A549 (cell line): Measurements from ENCODE around the gene TNPO2. TPM values are rescaled to one million over a fixed set of nuclear protein-coding genes. Genes with fewer than 3 reads are reported as not detected.

ENCODE experiments used
- ATAC-seq, 2 experiments: fragments of 200-7000 bp in 1 of 2; fragments of >200 bp in 1 of 2; cut with Nextera tagmentation in 1 of 2; cut with Tn5 transposase in 1 of 2; 3 replicates each; pipeline versions ENCODE4 v1.8.0 to v1.9.1; 2018 to 2020; ENCODE audit warnings: mild to moderate bottlenecking in 1 of 2, moderate library complexity in 1 of 2
- CTCF ChIA-PET: fragments of 300-600 bp; sonication (Branson Sonifier 250); formaldehyde crosslinking; extraction: SDS; loops from one replicate; lab custom pipeline; 2021; ENCODE audit warnings: antibody characterized with exemption, inconsistent platforms; lab: Yijun Ruan, JAX
- POLR2A ChIA-PET: fragments of 350-600 bp; formaldehyde crosslinking; extraction: SDS; loops from one replicate; lab custom pipeline; 2021; ENCODE audit warnings: antibody characterized with exemption, inconsistent platforms; lab: Yijun Ruan, JAX
- DNase-seq, 2 experiments: peaks; one replicate each; pipeline versions ENCODE4 v3.0.0 to v3.0.0-alpha.2; 2011 to 2016; ENCODE audit warnings: low read depth in 1 of 2, low spot score in 1 of 2
- FAIRE-seq: peaks from 2 replicates; lab custom pipeline; 2011; peaks lifted over from hg19 to GRCh38; lab: Jason Lieb, UNC
- H3K27ac ChIP-seq, 2 experiments: fragments of >200 bp; sonication (Bioruptor Twin); formaldehyde crosslinking; 3 replicates each; pipeline ENCODE4 v1.5.1; 2016 to 2017
- H3K4me1 ChIP-seq: fragments of >200 bp; sonication (Bioruptor Twin); formaldehyde crosslinking; 3 replicates; pipeline ENCODE4 v1.6.1; 2016
- H3K4me2 ChIP-seq: fragments of >200 bp; sonication (Bioruptor Twin); formaldehyde crosslinking; 3 replicates; pipeline ENCODE4 v1.6.1; 2016
- H3K4me3 ChIP-seq: fragments of >200 bp; sonication (Bioruptor Twin); formaldehyde crosslinking; 3 replicates; pipeline ENCODE4 v1.5.1; 2016
- H3K9me3 ChIP-seq: fragments of >200 bp; sonication (Bioruptor Twin); formaldehyde crosslinking; 3 replicates; pipeline ENCODE4 v1.6.1; 2016
- CBX2 ChIP-seq: fragments of 200-600 bp; sonication (generic); IDR thresholded peaks from 2 replicates; pipeline ENCODE4 v1.6.1; 2016; ENCODE audit warnings: low read depth, mild to moderate bottlenecking, borderline replicate concordance
- CBX8 ChIP-seq: fragments of 200-600 bp; sonication (generic); IDR thresholded peaks from 2 replicates; pipeline ENCODE4 v1.6.1; 2016
- CEBPB ChIP-seq, 2 experiments: fragments of >200 bp in 1 of 2; sonication (Bioruptor Twin) in 1 of 2; formaldehyde crosslinking in 1 of 2; IDR thresholded peaks; 2 replicates each; pipeline ENCODE4 v1.6.1; 2012 to 2016
- CHD2 ChIP-seq: fragments of 150-350 bp; IDR thresholded peaks from 2 replicates; pipeline ENCODE4 v1.6.1; 2014; ENCODE audit warnings: low read length; ENCODE audit not compliant: partially characterized antibody
- CHD4 ChIP-seq: fragments of 200-600 bp; sonication (generic); IDR thresholded peaks from 2 replicates; pipeline ENCODE4 v1.6.1; 2016; ENCODE audit warnings: antibody characterized with exemption, mild to moderate bottlenecking, borderline replicate concordance
- EHF ChIP-seq: fragments of 250-450 bp; sonication (Bioruptor Pico); IDR thresholded peaks from 2 replicates; pipeline ENCODE4 v1.5.0; 2020; ENCODE audit warnings: mild to moderate bottlenecking
- EP300 ChIP-seq, 2 experiments: fragments of >200 bp; sonication (Bioruptor Twin); formaldehyde crosslinking; IDR thresholded peaks; 2 replicates in 1 of 2; 3 replicates in 1 of 2; pipeline ENCODE4 v1.6.1; 2016 to 2017
- ESRRA ChIP-seq: fragments of 150-350 bp; IDR thresholded peaks from 2 replicates; pipeline ENCODE4 v1.6.1; 2014; ENCODE audit warnings: mild to moderate bottlenecking, low read length, borderline replicate concordance
- FOSB ChIP-seq: fragments of 250-450 bp; sonication (Bioruptor Pico); IDR thresholded peaks from 2 replicates; pipeline ENCODE4 v1.5.0; 2020; ENCODE audit warnings: mild to moderate bottlenecking, moderate library complexity
- FOSL2 ChIP-seq, 2 experiments: fragments of 450-650 bp in 1 of 2; fragments of >200 bp in 1 of 2; sonication (Bioruptor Twin) in 1 of 2; formaldehyde crosslinking; IDR thresholded peaks; 2 replicates each; pipeline versions ENCODE4 v1.5.0 to v1.6.1; 2016 to 2020; ENCODE audit warnings: mild to moderate bottlenecking in 1 of 2, moderate library complexity in 1 of 2
- GATA3 ChIP-seq: IDR thresholded peaks from 2 replicates; pipeline ENCODE4 v1.6.1; 2012; ENCODE audit warnings: borderline replicate concordance
- HOXA7 ChIP-seq: fragments of 250-450 bp; sonication (Bioruptor Pico); IDR thresholded peaks from 2 replicates; pipeline ENCODE4 v1.5.0; 2020; ENCODE audit warnings: mild to moderate bottlenecking, moderate library complexity
- KDM5A ChIP-seq: fragments of 200-600 bp; sonication (generic); IDR thresholded peaks from 2 replicates; pipeline ENCODE4 v1.6.1; 2016; ENCODE audit warnings: antibody characterized with exemption, mild to moderate bottlenecking
- MAFK ChIP-seq: fragments of 450-650 bp; IDR thresholded peaks from 2 replicates; pipeline ENCODE4 v1.6.1; 2014; ENCODE audit not compliant: partially characterized antibody
- NFE2L2 ChIP-seq: fragments of 150-350 bp; conservative IDR thresholded peaks from 2 replicates; pipeline ENCODE4 v1.6.1; 2014; ENCODE audit warnings: low read length
- NPAS2 ChIP-seq: fragments of 250-450 bp; sonication (Bioruptor Pico); IDR thresholded peaks from 2 replicates; pipeline ENCODE4 v1.8.0; 2022; ENCODE audit warnings: mild to moderate bottlenecking, moderate library complexity, borderline replicate concordance
- POLR2AphosphoS2 ChIP-seq: conservative IDR thresholded peaks from 2 replicates; pipeline ENCODE4 v1.6.1; 2012; ENCODE audit warnings: low read length, improper control_type of control experiment, inconsistent platforms
- RAD21 ChIP-seq, 2 experiments: fragments of >200 bp in 1 of 2; sonication (Bioruptor Twin) in 1 of 2; formaldehyde crosslinking in 1 of 2; IDR thresholded peaks in 1 of 2; conservative IDR thresholded peaks in 1 of 2; 2 replicates in 1 of 2; 3 replicates in 1 of 2; pipeline ENCODE4 v1.6.1; 2012 to 2018; ENCODE audit warnings: inconsistent platforms in 1 of 2
- SREBF2 ChIP-seq: fragments of 450-650 bp; IDR thresholded peaks from 2 replicates; pipeline ENCODE4 v1.6.1; 2014; ENCODE audit warnings: mild to moderate bottlenecking, moderate library complexity
- TP53 ChIP-seq: fragments of 250-450 bp; sonication (Bioruptor Pico); IDR thresholded peaks from 2 replicates; pipeline ENCODE4 v1.5.0; 2021; ENCODE audit warnings: mild to moderate bottlenecking, moderate library complexity
- ZNF302 ChIP-seq: fragments of 250-450 bp; sonication (Bioruptor Pico); IDR thresholded peaks from 2 replicates; pipeline ENCODE4 v1.9.0; 2021; ENCODE audit warnings: inconsistent platforms, mild to moderate bottlenecking, moderate library complexity
- ZSCAN20 ChIP-seq: fragments of 250-450 bp; sonication (Bioruptor Pico); IDR thresholded peaks from 2 replicates; pipeline ENCODE4 v1.8.0; 2022; ENCODE audit warnings: mild to moderate bottlenecking, moderate library complexity
- WGBS: methylation state at CpG from one replicate; pipeline ENCODE4 v1.1.6; 2017; ENCODE audit errors: missing lambda C conversion rate; 5-methylcytosine and 5-hydroxymethylcytosine counted together
- polyA plus RNA-seq, 4 experiments: library from polyadenylated mRNA; depleted of rRNA in 3 of 4; stranded (reverse); fragments of >200 nt; fragmentation: RNase III in 1 of 4; extraction: RNeasy Plus Mini Kit Qiagen cat#74134 plus additional on column Dnase treatment in 1 of 4; gene quantifications; 2 replicates in 3 of 4; 3 replicates in 1 of 4; pipeline ENCODE4 v1.2.3, GENCODE V29; 2011 to 2017
- TF ChIP-seq, protein P1 (sequence below): IDR thresholded peaks from 2 replicates; pipeline ENCODE4 v1.6.1; 2012; ENCODE audit warnings: low read depth, borderline replicate concordance
- TF ChIP-seq, protein P2 (sequence below): fragments of 150-350 bp; IDR thresholded peaks from 2 replicates; pipeline ENCODE4 v1.6.1; 2014; ENCODE audit warnings: low read depth, mild to moderate bottlenecking, low read length
- TF ChIP-seq, protein P3 (sequence below): fragments of 250-450 bp; sonication (Bioruptor Pico); IDR thresholded peaks from 2 replicates; pipeline ENCODE4 v1.5.0; 2020; ENCODE audit warnings: low read depth, mild to moderate bottlenecking, moderate library complexity
- TF ChIP-seq, protein P4 (sequence below): fragments of >200 bp; sonication (Bioruptor Twin); formaldehyde crosslinking; IDR thresholded peaks from 2 replicates; pipeline ENCODE4 v1.6.1; 2016
- TF ChIP-seq, protein P5 (sequence below): fragments of 200-600 bp; sonication (generic); IDR thresholded peaks from 2 replicates; pipeline ENCODE4 v1.6.1; 2016; ENCODE audit warnings: antibody characterized with exemption, mild to moderate bottlenecking, moderate library complexity

The TNPO2 gene
- polyA plus RNA-seq, 2 of the 4 experiments (the other 2 are of a cell fraction): 33.7 to 41.0 TPM

DNA sequence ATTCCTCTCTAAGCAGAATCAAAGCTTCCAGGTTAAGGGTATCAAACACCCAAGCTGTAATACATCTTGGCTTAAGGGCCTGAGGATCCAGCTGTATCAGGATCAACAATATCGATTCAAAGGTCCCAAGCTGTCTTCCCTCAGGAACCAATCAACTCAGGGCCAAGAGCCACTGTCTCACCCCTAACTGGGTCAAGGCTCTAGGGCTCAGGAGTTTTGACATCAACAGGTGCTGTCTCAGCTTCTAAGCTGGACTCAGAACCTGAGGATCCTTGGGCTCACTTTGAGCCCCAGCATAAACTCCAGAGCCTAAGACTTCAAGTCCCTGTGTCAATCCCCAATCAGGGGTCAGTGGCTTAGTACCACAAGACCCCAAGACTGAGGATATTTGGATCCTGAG is 28.2 kb downstream of the TNPO2 start:
- TF ChIP-seq ZSCAN20 (CRISPR knock-in tag) (no peak), FOSB (no peak), SREBF2 (no peak), HOXA7 (CRISPR knock-in tag) (no peak), TP53 (CRISPR knock-in tag) (no peak), MAFK (no peak), NPAS2 (CRISPR knock-in tag) (no peak), ZNF302 (CRISPR knock-in tag) (no peak), CBX8 (no peak), CHD2 (no peak), FOSL2 (IDR thresholded peaks at IDR 0.05) (no peak), FOSL2 (CRISPR knock-in tag; IDR thresholded peaks at IDR 0.05) (no peak)
- TF ChIP-seq, protein P1, sequence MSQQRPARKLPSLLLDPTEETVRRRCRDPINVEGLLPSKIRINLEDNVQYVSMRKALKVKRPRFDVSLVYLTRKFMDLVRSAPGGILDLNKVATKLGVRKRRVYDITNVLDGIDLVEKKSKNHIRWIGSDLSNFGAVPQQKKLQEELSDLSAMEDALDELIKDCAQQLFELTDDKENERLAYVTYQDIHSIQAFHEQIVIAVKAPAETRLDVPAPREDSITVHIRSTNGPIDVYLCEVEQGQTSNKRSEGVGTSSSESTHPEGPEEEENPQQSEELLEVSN: no peak
- TF ChIP-seq, protein P2, sequence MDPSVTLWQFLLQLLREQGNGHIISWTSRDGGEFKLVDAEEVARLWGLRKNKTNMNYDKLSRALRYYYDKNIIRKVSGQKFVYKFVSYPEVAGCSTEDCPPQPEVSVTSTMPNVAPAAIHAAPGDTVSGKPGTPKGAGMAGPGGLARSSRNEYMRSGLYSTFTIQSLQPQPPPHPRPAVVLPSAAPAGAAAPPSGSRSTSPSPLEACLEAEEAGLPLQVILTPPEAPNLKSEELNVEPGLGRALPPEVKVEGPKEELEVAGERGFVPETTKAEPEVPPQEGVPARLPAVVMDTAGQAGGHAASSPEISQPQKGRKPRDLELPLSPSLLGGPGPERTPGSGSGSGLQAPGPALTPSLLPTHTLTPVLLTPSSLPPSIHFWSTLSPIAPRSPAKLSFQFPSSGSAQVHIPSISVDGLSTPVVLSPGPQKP: no peak
- Histone ChIP-seq H3K4me2 (peak overlapping the region; percentile 73), H3K4me1 (peaks cover 5% of the 10 kb centered on the region; the same call in 1 of the 3 replicates), H3K27ac (peak overlapping the region in 1 of 2 experiments; percentile 91; a peak in 5 of 6 replicates), H3K4me3 (peak overlapping the region; percentile 71), H3K9me3 (no peaks in the 10 kb centered on the region)
- FAIRE-seq (no peak), ATAC-seq (no peak; a peak in 1 of 6 replicates), DNase-seq (no peak)
- ChIA-PET POLR2A (no interaction called here), CTCF (interaction anchor here (0.8 to 1.5 kb wide), 5 partner anchors 19 to 70 kb away, joined by 3 to 5 read pairs (median 3); no protein-coding TSS in a partner anchor)
- no CpG with 5 or more reads among the region's 1 CpG for WGBS

DNA sequence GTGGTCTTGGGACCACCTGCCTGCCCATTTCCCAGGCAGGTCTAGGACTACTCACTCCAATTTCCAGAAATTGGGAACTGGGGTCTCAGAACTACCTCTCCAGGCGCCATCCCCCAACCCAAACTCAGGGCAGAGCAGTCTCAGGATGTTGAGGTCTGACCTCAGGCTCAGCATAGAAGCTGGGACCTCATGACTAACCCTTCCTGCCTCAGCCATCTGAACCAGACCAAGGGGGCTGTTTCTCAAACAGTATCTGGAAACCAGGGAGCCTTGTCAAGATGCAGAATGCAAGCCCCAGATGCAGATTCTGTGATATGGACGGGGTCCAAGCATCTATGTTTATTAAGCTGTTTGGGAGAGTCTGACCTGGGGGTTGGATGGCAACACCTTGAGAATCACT is 28.6 kb downstream of the TNPO2 start:
- H3K4me3 ChIP-seq: peak overlapping the region; percentile 71; the same call in 1 of the 3 replicates
- no peaks in the 10 kb centered on the region for H3K9me3 ChIP-seq
- TF ChIP-seq EHF (no peak), CBX2 (no peak), ESRRA (no peak), MAFK (no peak), NPAS2 (CRISPR knock-in tag) (no peak), ZSCAN20 (CRISPR knock-in tag) (no peak), EP300 (IDR thresholded peaks at IDR 0.05) (no peak), TP53 (CRISPR knock-in tag) (no peak), GATA3 (no peak)
- TF ChIP-seq, protein P3, sequence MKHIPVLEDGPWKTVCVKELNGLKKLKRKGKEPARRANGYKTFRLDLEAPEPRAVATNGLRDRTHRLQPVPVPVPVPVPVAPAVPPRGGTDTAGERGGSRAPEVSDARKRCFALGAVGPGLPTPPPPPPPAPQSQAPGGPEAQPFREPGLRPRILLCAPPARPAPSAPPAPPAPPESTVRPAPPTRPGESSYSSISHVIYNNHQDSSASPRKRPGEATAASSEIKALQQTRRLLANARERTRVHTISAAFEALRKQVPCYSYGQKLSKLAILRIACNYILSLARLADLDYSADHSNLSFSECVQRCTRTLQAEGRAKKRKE (CRISPR knock-in tag): no peak
- TF ChIP-seq, protein P4, sequence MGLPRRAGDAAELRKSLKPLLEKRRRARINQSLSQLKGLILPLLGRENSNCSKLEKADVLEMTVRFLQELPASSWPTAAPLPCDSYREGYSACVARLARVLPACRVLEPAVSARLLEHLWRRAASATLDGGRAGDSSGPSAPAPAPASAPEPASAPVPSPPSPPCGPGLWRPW: no peak
- TF ChIP-seq, all 56 proteins: peak for 0
- CTCF ChIA-PET: interaction anchor here (0.8 to 1.5 kb wide), 5 partner anchors 19 to 70 kb away, joined by 3 to 5 read pairs (median 3); no protein-coding TSS in a partner anchor
- peak overlapping the region; percentile 73 for H3K4me2 ChIP-seq
- no peak for ATAC-seq
- WGBS: no CpG with 5 or more reads among the region's 2 CpGs
- peaks cover 5% of the 10 kb centered on the region; the same call in 1 of the 3 replicates for H3K4me1 ChIP-seq
- FAIRE-seq: no peak
- no peak overlapping the region for H3K27ac ChIP-seq
- POLR2A ChIA-PET: no interaction called here
- DNase-seq: no peak

DNA sequence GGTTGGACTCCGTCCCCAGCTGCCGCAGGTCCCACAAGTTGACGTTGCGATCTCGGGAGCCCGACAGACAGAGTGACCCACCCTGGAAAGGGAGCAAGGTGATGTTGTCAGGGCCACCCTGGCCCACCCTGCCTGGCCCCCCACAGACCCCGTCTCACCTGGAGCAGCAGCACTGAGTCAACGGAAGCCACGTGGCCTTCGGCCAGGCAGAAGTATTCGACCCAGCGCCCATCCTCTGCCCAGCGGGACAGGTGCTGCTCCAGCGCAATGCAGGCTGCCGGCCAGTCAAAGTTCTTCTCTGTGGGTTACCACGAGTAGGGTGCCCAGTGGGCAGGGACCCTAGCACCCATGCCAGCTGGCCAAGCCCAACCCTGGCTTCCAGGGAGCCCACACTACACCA is 29.1 kb downstream of the TNPO2 start:
- 93% methylated on average over 3 of the region's 16 CpGs for WGBS
- Histone ChIP-seq H3K4me3 (no peak overlapping the region), H3K4me1 (peaks cover 5% of the 10 kb centered on the region; the same call in 1 of the 3 replicates), H3K27ac (no peak overlapping the region), H3K4me2 (no peak overlapping the region; the same call in 2 of the 3 replicates), H3K9me3 (no peaks in the 10 kb centered on the region)
- no peak for FAIRE-seq
- CTCF ChIA-PET: interaction anchor here (1.1 to 1.5 kb wide), 3 partner anchors 18 to 26 kb away, joined by 3 to 5 read pairs (median 3); no protein-coding TSS in a partner anchor
- no peak for ATAC-seq
- DNase-seq: no peak
- POLR2A ChIA-PET: no interaction called here
- TF ChIP-seq, protein P5, sequence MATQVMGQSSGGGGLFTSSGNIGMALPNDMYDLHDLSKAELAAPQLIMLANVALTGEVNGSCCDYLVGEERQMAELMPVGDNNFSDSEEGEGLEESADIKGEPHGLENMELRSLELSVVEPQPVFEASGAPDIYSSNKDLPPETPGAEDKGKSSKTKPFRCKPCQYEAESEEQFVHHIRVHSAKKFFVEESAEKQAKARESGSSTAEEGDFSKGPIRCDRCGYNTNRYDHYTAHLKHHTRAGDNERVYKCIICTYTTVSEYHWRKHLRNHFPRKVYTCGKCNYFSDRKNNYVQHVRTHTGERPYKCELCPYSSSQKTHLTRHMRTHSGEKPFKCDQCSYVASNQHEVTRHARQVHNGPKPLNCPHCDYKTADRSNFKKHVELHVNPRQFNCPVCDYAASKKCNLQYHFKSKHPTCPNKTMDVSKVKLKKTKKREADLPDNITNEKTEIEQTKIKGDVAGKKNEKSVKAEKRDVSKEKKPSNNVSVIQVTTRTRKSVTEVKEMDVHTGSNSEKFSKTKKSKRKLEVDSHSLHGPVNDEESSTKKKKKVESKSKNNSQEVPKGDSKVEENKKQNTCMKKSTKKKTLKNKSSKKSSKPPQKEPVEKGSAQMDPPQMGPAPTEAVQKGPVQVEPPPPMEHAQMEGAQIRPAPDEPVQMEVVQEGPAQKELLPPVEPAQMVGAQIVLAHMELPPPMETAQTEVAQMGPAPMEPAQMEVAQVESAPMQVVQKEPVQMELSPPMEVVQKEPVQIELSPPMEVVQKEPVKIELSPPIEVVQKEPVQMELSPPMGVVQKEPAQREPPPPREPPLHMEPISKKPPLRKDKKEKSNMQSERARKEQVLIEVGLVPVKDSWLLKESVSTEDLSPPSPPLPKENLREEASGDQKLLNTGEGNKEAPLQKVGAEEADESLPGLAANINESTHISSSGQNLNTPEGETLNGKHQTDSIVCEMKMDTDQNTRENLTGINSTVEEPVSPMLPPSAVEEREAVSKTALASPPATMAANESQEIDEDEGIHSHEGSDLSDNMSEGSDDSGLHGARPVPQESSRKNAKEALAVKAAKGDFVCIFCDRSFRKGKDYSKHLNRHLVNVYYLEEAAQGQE: no peak
- TF ChIP-seq POLR2AphosphoS2 (no peak), CHD4 (no peak), RAD21 (conservative IDR thresholded peaks at IDR 0.05 in 1 of 2, IDR thresholded peaks at IDR 0.05 in 1 of 2) (no peak), NFE2L2 (no peak), CEBPB (IDR thresholded peaks at IDR 0.05) (no peak), KDM5A (no peak)
- TF ChIP-seq, protein P3 (CRISPR knock-in tag): no peak
